Common myeloid progenitor, CD34-positive (primary cell): ENCODE measurements around the gene SEMA6A.
A peak's percentile ranks its signal among the peaks of the same experiment; 100 is the strongest.

Experiments
- CTCF ChIA-PET: fragments of 350-600 bp; sonication (Branson Sonifier 250); formaldehyde crosslinking; loops from one replicate; lab custom pipeline; 2021; ENCODE audit warnings: antibody characterized with exemption; lab: Charles Lee
- POLR2A ChIA-PET: fragments of 350-600 bp; sonication (Branson Sonifier 250); formaldehyde crosslinking; loops from one replicate; lab custom pipeline; 2021; ENCODE audit warnings: antibody characterized with exemption; lab: Charles Lee
- DNase-seq, 3 donors: peaks; one replicate each; pipeline versions ENCODE4 v3.0.0 to v3.0.0-alpha.2; 2013
- H3K27ac ChIP-seq, 2 experiments: 1 replicate in 1 of 2; 2 replicates in 1 of 2; pipeline ENCODE4 v1.7.0; 2013; ENCODE audit warnings: inconsistent platforms in 2 of 2, low read length in 2 of 2, mild to moderate bottlenecking in 2 of 2, low read depth in 1 of 2, moderate library complexity in 1 of 2; ENCODE audit not compliant: severe bottlenecking in 2 of 2, insufficient read depth in 1 of 2, poor library complexity in 1 of 2
- H3K27me3 ChIP-seq, 5 experiments: replicated peaks in 2 of 5; 1 replicate in 3 of 5; 2 replicates in 2 of 5; pipeline versions ENCODE4 v1.6.1 to v1.7.0; 2013; ENCODE audit warnings: low read length in 4 of 5, mild to moderate bottlenecking in 2 of 5, moderate library complexity in 2 of 5, inconsistent platforms in 1 of 5; ENCODE audit not compliant: insufficient read depth in 5 of 5, control insufficient read depth in 4 of 5
- H3K36me3 ChIP-seq, 4 experiments: 1 replicate in 2 of 4; 2 replicates in 2 of 4; pipeline versions ENCODE4 v1.6.1 to v1.7.0; 2013; ENCODE audit warnings: low read length in 3 of 4, control low read depth in 1 of 4, mild to moderate bottlenecking in 1 of 4; ENCODE audit not compliant: control insufficient read depth in 4 of 4, insufficient read depth in 4 of 4
- H3K4me1 ChIP-seq, 4 experiments: 1 replicate in 3 of 4; 2 replicates in 1 of 4; pipeline versions ENCODE4 v1.6.1 to v1.7.1; 2013; ENCODE audit warnings: low read length in 3 of 4, mild to moderate bottlenecking in 3 of 4, control low read depth in 1 of 4, inconsistent platforms in 1 of 4, moderate library complexity in 1 of 4; ENCODE audit not compliant: control insufficient read depth in 4 of 4, insufficient read depth in 4 of 4; ENCODE audit errors: control extremely low read depth in 1 of 4
- H3K4me3 ChIP-seq, 7 experiments: 1 replicate in 4 of 7; 2 replicates in 3 of 7; pipeline versions ENCODE4 v1.5.1 to v1.7.0; 2013; ENCODE audit warnings: mild to moderate bottlenecking in 7 of 7, low read length in 6 of 7, moderate library complexity in 6 of 7, inconsistent platforms in 2 of 7, low read depth in 2 of 7, control low read depth in 1 of 7; ENCODE audit not compliant: insufficient read depth in 4 of 7, control insufficient read depth in 1 of 7; ENCODE audit errors: extremely low read depth in 1 of 7
- H3K9me3 ChIP-seq, 5 experiments: 1 replicate in 4 of 5; 2 replicates in 1 of 5; pipeline versions ENCODE4 v1.6.1 to v1.7.1; 2013; ENCODE audit warnings: low read length in 4 of 5, mild to moderate bottlenecking in 2 of 5, inconsistent platforms in 1 of 5, low read depth in 1 of 5, moderate library complexity in 1 of 5; ENCODE audit not compliant: control insufficient read depth in 4 of 5, insufficient read depth in 2 of 5; ENCODE audit errors: control extremely low read depth in 1 of 5
- WGBS: methylation state at CpG from one replicate; pipeline ENCODE4 v1.1.5; 2013; ENCODE audit not compliant: insufficient coverage; 5-methylcytosine and 5-hydroxymethylcytosine counted together

Gene SEMA6A

GRCh38 chr5:116406306-116407041 lies 168.1 kb downstream of the SEMA6A start:
- CTCF ChIA-PET, result interaction anchor here (1.0 kb wide), 2 partner anchors 26 to 86 kb away, joined by 3 read pairs; no protein-coding TSS in a partner anchor

GRCh38 chr5:116404792-116405191 lies 169.8 kb downstream of the SEMA6A start:
- WGBS, result 20% methylated on average over 1 of the region's 3 CpGs
- ChIA-PET POLR2A (no interaction called here), CTCF (interaction anchor here (1.3 kb wide), 1 partner anchor 10 kb away, joined by 3 read pairs; no protein-coding TSS in a partner anchor)
- H3K9me3 ChIP-seq, result no peaks in the 10 kb centered on the region
- peak in 2 of 3 donors; percentile 13 to 26 for DNase-seq
- H3K4me1 ChIP-seq, result no peaks in the 10 kb centered on the region
- H3K4me3 ChIP-seq, result no peak overlapping the region
- H3K27ac ChIP-seq, result no peak overlapping the region
- H3K27me3 ChIP-seq, result no peaks in the 10 kb centered on the region
- H3K36me3 ChIP-seq, result peaks cover 0 to 3% (median under 1%) of the 10 kb centered on the region in 4 experiments

More at GRCh38 chr5:116406306-116407041, 168.1 kb downstream of the SEMA6A start:
- Histone ChIP-seq H3K36me3 (peaks cover 0 to 2% (median 0%) of the 10 kb centered on the region in 4 experiments), H3K27ac (no peak overlapping the region), H3K4me3 (no peak overlapping the region), H3K27me3 (no peaks in the 10 kb centered on the region), H3K9me3 (no peaks in the 10 kb centered on the region), H3K4me1 (no peaks in the 10 kb centered on the region)
- WGBS, result 65% methylated on average over 4 of the region's 7 CpGs
- POLR2A ChIA-PET, result no interaction called here
- DNase-seq, result no peak

- Histone ChIP-seq H3K9me3 (no peaks in the 10 kb centered on the region), H3K36me3 (peaks cover 0 to 3% (median under 1%) of the 10 kb centered on the region in 4 experiments), H3K27ac (no peak overlapping the region), H3K4me1 (no peaks in the 10 kb centered on the region), H3K27me3 (no peaks in the 10 kb centered on the region), H3K4me3 (no peak overlapping the region)
- ChIA-PET CTCF (interaction anchor here (0.7 to 1.3 kb wide), 2 partner anchors 11 to 48 kb away, joined by 3 to 5 read pairs; no protein-coding TSS in a partner anchor), POLR2A (interaction anchor here (1.0 kb wide), 1 partner anchor 9 kb away, joined by 3 read pairs; no protein-coding TSS in a partner anchor)
- 100% methylated on average over 1 of the region's 2 CpGs for WGBS
- no peak for DNase-seq
Measured at GRCh38 chr5:116404016-116404415, 170.6 kb downstream of the SEMA6A start.

- Histone ChIP-seq H3K4me1 (no peaks in the 10 kb centered on the region), H3K36me3 (peaks cover 0 to 3% (median 2%) of the 10 kb centered on the region in 4 experiments), H3K27ac (no peak overlapping the region), H3K9me3 (no peaks in the 10 kb centered on the region), H3K4me3 (no peak overlapping the region), H3K27me3 (no peaks in the 10 kb centered on the region)
- CTCF ChIA-PET, result no interaction called here
- 100% methylated on average over 3 of the region's 5 CpGs for WGBS
- DNase-seq, result no peak
- POLR2A ChIA-PET, result no interaction called here
Measured at GRCh38 chr5:116402235-116402634, 172.4 kb downstream of the SEMA6A start.

GRCh38 chr5:116401576-116401975 lies 173.0 kb downstream of the SEMA6A start:
- ChIA-PET POLR2A (no interaction called here), CTCF (no interaction called here)
- Histone ChIP-seq H3K9me3 (no peaks in the 10 kb centered on the region), H3K4me3 (no peak overlapping the region), H3K27ac (no peak overlapping the region), H3K4me1 (no peaks in the 10 kb centered on the region), H3K27me3 (no peaks in the 10 kb centered on the region), H3K36me3 (peaks cover 0 to 3% (median 2%) of the 10 kb centered on the region in 4 experiments)
- DNase-seq, result no peak
- 98% methylated on average over 8 of the region's 10 CpGs for WGBS

- H3K27ac ChIP-seq, result no peak overlapping the region
- 100% methylated on average over 1 of the region's 2 CpGs for WGBS
- no peak for DNase-seq
- H3K4me1 ChIP-seq, result no peaks in the 10 kb centered on the region
- H3K4me3 ChIP-seq, result no peak overlapping the region
- no peaks in the 10 kb centered on the region for H3K27me3 ChIP-seq
- H3K36me3 ChIP-seq, result peaks cover 0 to 3% (median 2%) of the 10 kb centered on the region in 4 experiments
- no peaks in the 10 kb centered on the region for H3K9me3 ChIP-seq
- ChIA-PET POLR2A (no interaction called here), CTCF (interaction anchor here (1.0 kb wide), 1 partner anchor 96 kb away, joined by 4 read pairs; no protein-coding TSS in a partner anchor)
Measured at GRCh38 chr5:116396476-116397099, 178.0 kb downstream of the SEMA6A start.
